HK-2 (cell line): ENCODE results near the gene JAKMIP2.
"Not testable (repeated sequence)": the region's sequence is repeated elsewhere in the genome, so short reads cannot be mapped to it uniquely, and the experiment has no call there.

Source experiments
- DNase-seq: peaks from one replicate; pipeline ENCODE4 v3.0.0-alpha.2; 2018; ENCODE audit not compliant: unreplicated experiment

Gene JAKMIP2

GRCh38 chr5:147558826-147559225 is 223.7 kb downstream of the JAKMIP2 start:
- DNase-seq, result peak; percentile 49

GRCh38 chr5:147557876-147558745 is 224.4 kb downstream of the JAKMIP2 start:
- no peak for DNase-seq

GRCh38 chr5:147555176-147555575 is 227.4 kb downstream of the JAKMIP2 start:
- DNase-seq, result no peak

GRCh38 chr5:147554261-147554817 is 228.2 kb downstream of the JAKMIP2 start:
- no peak for DNase-seq

- DNase-seq, result not testable (repeated sequence)
These were observed 228.7 kb downstream of the JAKMIP2 start for GRCh38 chr5:147553817-147554216.

GRCh38 chr5:147552897-147553296 is 229.6 kb downstream of the JAKMIP2 start:
- DNase-seq, result no peak

- DNase-seq, result no peak
These were observed 230.9 kb downstream of the JAKMIP2 start for GRCh38 chr5:147551677-147552076.

GRCh38 chr5:147547730-147548129 is 234.8 kb downstream of the JAKMIP2 start:
- DNase-seq, result no peak

GRCh38 chr5:147544556-147544955 is 238.0 kb downstream of the JAKMIP2 start:
- DNase-seq, result no peak

GRCh38 chr5:147539053-147539452 is 243.5 kb downstream of the JAKMIP2 start:
- no peak for DNase-seq

GRCh38 chr5:147538236-147538635 is 244.3 kb downstream of the JAKMIP2 start:
- no peak for DNase-seq
